NB4 (cell line): ENCODE results near the gene PAEP.

Source experiments
- POLR2A ChIP-seq: IDR thresholded peaks from 2 replicates; pipeline ENCODE4 v1.6.1; 2011; ENCODE audit warnings: mild to moderate bottlenecking; ENCODE audit not compliant: insufficient read length; ENCODE audit errors: extremely low read depth
- TF ChIP-seq, protein P1 (sequence below): IDR thresholded peaks from one replicate; pipeline ENCODE4 v1.5.1; 2012; ENCODE audit warnings: low read depth, low read length

DNA sequence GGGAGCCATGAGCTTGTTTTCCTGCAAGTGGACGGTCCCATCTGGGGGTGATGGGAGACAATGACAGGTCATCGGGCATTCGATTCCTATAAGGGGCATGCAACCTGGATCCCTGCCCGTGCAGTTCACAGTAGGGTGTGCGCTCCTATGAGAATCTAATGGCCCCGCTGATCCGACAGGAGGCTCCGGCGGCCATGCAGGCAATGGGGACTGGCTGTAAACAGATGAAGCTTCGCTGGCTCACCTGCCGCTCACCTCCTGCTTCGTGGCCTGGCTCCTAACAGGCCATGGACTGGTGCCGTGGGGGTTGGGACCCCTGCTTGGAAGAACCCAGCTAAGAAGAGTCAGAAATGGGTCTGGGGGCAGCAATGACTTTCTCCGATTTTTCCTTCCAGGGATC is 21.0 kb downstream of the PAEP start:
- TF ChIP-seq, protein P1, sequence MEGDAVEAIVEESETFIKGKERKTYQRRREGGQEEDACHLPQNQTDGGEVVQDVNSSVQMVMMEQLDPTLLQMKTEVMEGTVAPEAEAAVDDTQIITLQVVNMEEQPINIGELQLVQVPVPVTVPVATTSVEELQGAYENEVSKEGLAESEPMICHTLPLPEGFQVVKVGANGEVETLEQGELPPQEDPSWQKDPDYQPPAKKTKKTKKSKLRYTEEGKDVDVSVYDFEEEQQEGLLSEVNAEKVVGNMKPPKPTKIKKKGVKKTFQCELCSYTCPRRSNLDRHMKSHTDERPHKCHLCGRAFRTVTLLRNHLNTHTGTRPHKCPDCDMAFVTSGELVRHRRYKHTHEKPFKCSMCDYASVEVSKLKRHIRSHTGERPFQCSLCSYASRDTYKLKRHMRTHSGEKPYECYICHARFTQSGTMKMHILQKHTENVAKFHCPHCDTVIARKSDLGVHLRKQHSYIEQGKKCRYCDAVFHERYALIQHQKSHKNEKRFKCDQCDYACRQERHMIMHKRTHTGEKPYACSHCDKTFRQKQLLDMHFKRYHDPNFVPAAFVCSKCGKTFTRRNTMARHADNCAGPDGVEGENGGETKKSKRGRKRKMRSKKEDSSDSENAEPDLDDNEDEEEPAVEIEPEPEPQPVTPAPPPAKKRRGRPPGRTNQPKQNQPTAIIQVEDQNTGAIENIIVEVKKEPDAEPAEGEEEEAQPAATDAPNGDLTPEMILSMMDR = no peak
- no peak for TF ChIP-seq POLR2A
